Naive thymus-derived CD8-positive, alpha-beta T cell (primary cell): ENCODE measurements around the gene RAP1GAP2. TPM values are rescaled to one million over a fixed set of nuclear protein-coding genes. Genes with fewer than 3 reads are reported as not detected.
"Not testable (repeated sequence)": the region's sequence is repeated elsewhere in the genome, so short reads cannot be mapped to it uniquely, and the experiment has no call there.

Experiments used
- ATAC-seq, 2 donors: fragments of 150-1000 bp; cut with Tn5 transposase in 1 of 2; sonication (Bioruptor Pico), chemical (Tn5 transposase) in 1 of 2; 1 replicate in 1 of 2; 2 replicates in 1 of 2; pipeline ENCODE4 v1.10.0; 2021; ENCODE audit warnings: mild to moderate bottlenecking in 2 of 2, moderate library complexity in 2 of 2
- POLR2A ChIA-PET: fragments of 350-600 bp; sonication (Branson Sonifier 250); formaldehyde crosslinking; loops from one replicate; lab custom pipeline; 2021; ENCODE audit warnings: antibody characterized with exemption; lab: Charles Lee
- DNase-seq, 10 donors: peaks; one replicate each; pipeline versions ENCODE4 v3.0.0 to v3.0.0-alpha.2; 2020 to 2022
- H3K27ac Mint-ChIP-seq, 10 donors: one replicate each; pipeline ENCODE4 v1.8.0; 2020 to 2022; ENCODE audit warnings: mild to moderate bottlenecking in 10 of 10, mixed read lengths in 10 of 10, moderate library complexity in 4 of 10, inconsistent platforms in 1 of 10
- H3K27me3 Mint-ChIP-seq, 5 donors: one replicate each; pipeline ENCODE4 v1.8.0; 2021 to 2022; ENCODE audit warnings: mixed read lengths in 5 of 5
- H3K36me3 Mint-ChIP-seq, 3 donors: one replicate each; pipeline ENCODE4 v1.8.0; 2020 to 2022; ENCODE audit warnings: mixed read lengths in 3 of 3, mild to moderate bottlenecking in 2 of 3, inconsistent platforms in 1 of 3
- H3K4me1 Mint-ChIP-seq, 4 donors: one replicate each; pipeline ENCODE4 v1.8.0; 2021 to 2022; ENCODE audit warnings: mixed read lengths in 4 of 4
- H3K4me3 Mint-ChIP-seq, 10 donors: one replicate each; pipeline ENCODE4 v1.8.0; 2020 to 2022; ENCODE audit warnings: mild to moderate bottlenecking in 10 of 10, mixed read lengths in 10 of 10, moderate library complexity in 6 of 10, inconsistent platforms in 1 of 10
- H3K9me3 Mint-ChIP-seq, 9 donors: one replicate each; pipeline ENCODE4 v1.8.0; 2020 to 2022; ENCODE audit warnings: mixed read lengths in 9 of 9, mild to moderate bottlenecking in 3 of 9, inconsistent platforms in 1 of 9, moderate library complexity in 1 of 9
- polyA plus RNA-seq, 3 donors: library from polyadenylated mRNA; unstranded; fragments of 300-500 nt; fragmentation: Illumina TruSeq; gene quantifications; one replicate each; pipeline ENCODE4 v1.2.3, GENCODE V29; 2021
- total RNA-seq, 8 experiments: library from RNA in 2 of 8; stranded (reverse) in 2 of 8; gene quantifications; one replicate each; pipeline ENCODE4 v1.2.3 and lab custom pipeline; 2021 to 2026

The RAP1GAP2 gene
- total and polyA plus RNA-seq, 5 experiments from 2014 or later, result 0.44 to 1.6 (median 1.3) TPM

- no peak overlapping the region for H3K27ac Mint-ChIP-seq
- ATAC-seq (no peak), DNase-seq (no peak)
- no peaks in the 10 kb centered on the region for H3K4me1 Mint-ChIP-seq
- H3K36me3 Mint-ChIP-seq, result peaks cover 34 to 52% (median 36%) of the 10 kb centered on the region in 3 donors
- H3K27me3 Mint-ChIP-seq, result no peaks in the 10 kb centered on the region
- POLR2A ChIA-PET, result no interaction called here
- H3K4me3 Mint-ChIP-seq, result no peak overlapping the region
- H3K9me3 Mint-ChIP-seq, result peaks cover 8 to 34% (median 19%) of the 10 kb centered on the region in 9 donors
Measured at GRCh38 chr17:3019761-3020160, 223.5 kb downstream of the RAP1GAP2 start.

- Mint-ChIP-seq H3K27me3 (no peaks in the 10 kb centered on the region), H3K4me1 (no peaks in the 10 kb centered on the region), H3K9me3 (peaks cover 8 to 34% (median 19%) of the 10 kb centered on the region in 9 donors), H3K4me3 (no peak overlapping the region), H3K27ac (no peak overlapping the region), H3K36me3 (peaks cover 34 to 52% (median 36%) of the 10 kb centered on the region in 3 donors)
- no peak for DNase-seq
- ATAC-seq, result no peak
- POLR2A ChIA-PET, result no interaction called here
Measured at GRCh38 chr17:3020381-3020780, 224.1 kb downstream of the RAP1GAP2 start.

GRCh38 chr17:3022197-3022596 lies 226.0 kb downstream of the RAP1GAP2 start:
- Mint-ChIP-seq H3K27ac (no peak overlapping the region), H3K4me3 (no peak overlapping the region), H3K27me3 (no peaks in the 10 kb centered on the region), H3K4me1 (no peaks in the 10 kb centered on the region), H3K36me3 (peaks cover 34 to 47% (median 40%) of the 10 kb centered on the region in 3 donors), H3K9me3 (peaks cover 8 to 34% (median 19%) of the 10 kb centered on the region in 9 donors)
- POLR2A ChIA-PET, result no interaction called here
- ATAC-seq, result no peak
- no peak for DNase-seq

GRCh38 chr17:3024346-3024745 lies 228.1 kb downstream of the RAP1GAP2 start:
- Mint-ChIP-seq H3K27me3 (no peaks in the 10 kb centered on the region), H3K4me1 (no peaks in the 10 kb centered on the region), H3K36me3 (peaks cover 34 to 59% (median 54%) of the 10 kb centered on the region in 3 donors), H3K9me3 (peaks cover 8 to 34% (median 19%) of the 10 kb centered on the region in 9 donors), H3K27ac (no peak overlapping the region), H3K4me3 (no peak overlapping the region)
- DNase-seq (no peak), ATAC-seq (no peak)
- POLR2A ChIA-PET, result no interaction called here

GRCh38 chr17:3025421-3026124 lies 229.3 kb downstream of the RAP1GAP2 start:
- no peaks in the 10 kb centered on the region for H3K4me1 Mint-ChIP-seq
- no peaks in the 10 kb centered on the region for H3K27me3 Mint-ChIP-seq
- no peak overlapping the region for H3K27ac Mint-ChIP-seq
- POLR2A ChIA-PET, result no interaction called here
- no peak overlapping the region for H3K4me3 Mint-ChIP-seq
- no peak for ATAC-seq
- H3K9me3 Mint-ChIP-seq, result peaks cover 8 to 34% (median 19%) of the 10 kb centered on the region in 9 donors
- peaks cover 33 to 62% (median 45%) of the 10 kb centered on the region in 3 donors for H3K36me3 Mint-ChIP-seq
- DNase-seq, result no peak

- Mint-ChIP-seq H3K4me3 (peak overlapping the region in 1 of 10 donors; percentile 33), H3K9me3 (peaks cover 8 to 29% (median 19%) of the 10 kb centered on the region in 9 donors), H3K36me3 (peaks cover 27 to 58% (median 40%) of the 10 kb centered on the region in 3 donors), H3K27me3 (no peaks in the 10 kb centered on the region), H3K27ac (no peak overlapping the region), H3K4me1 (no peaks in the 10 kb centered on the region)
- DNase-seq (no peak), ATAC-seq (no peak)
- POLR2A ChIA-PET, result no interaction called here
Measured at GRCh38 chr17:3026125-3026855, 230.1 kb downstream of the RAP1GAP2 start.

- no peak overlapping the region for H3K27ac Mint-ChIP-seq
Measured at GRCh38 chr17:3026856-3027751, 230.9 kb downstream of the RAP1GAP2 start.

GRCh38 chr17:3027786-3028532 lies 231.7 kb downstream of the RAP1GAP2 start:
- no peaks in the 10 kb centered on the region for H3K4me1 Mint-ChIP-seq
- H3K9me3 Mint-ChIP-seq, result peaks cover 0 to 15% (median 8%) of the 10 kb centered on the region in 9 donors
- POLR2A ChIA-PET, result no interaction called here
- H3K27me3 Mint-ChIP-seq, result no peaks in the 10 kb centered on the region
- ATAC-seq (no peak), DNase-seq (no peak)
- H3K36me3 Mint-ChIP-seq, result peaks cover 13 to 41% (median 24%) of the 10 kb centered on the region in 3 donors
- peak overlapping the region in 1 of 10 donors; percentile 75 for H3K27ac Mint-ChIP-seq
- no peak overlapping the region for H3K4me3 Mint-ChIP-seq

More at GRCh38 chr17:3026856-3027751, 230.9 kb downstream of the RAP1GAP2 start:
- H3K4me3 Mint-ChIP-seq, result no peak overlapping the region
- H3K4me1 Mint-ChIP-seq, result no peaks in the 10 kb centered on the region
- H3K36me3 Mint-ChIP-seq, result peaks cover 21 to 50% (median 32%) of the 10 kb centered on the region in 3 donors
- H3K9me3 Mint-ChIP-seq, result peaks cover 4 to 23% (median 15%) of the 10 kb centered on the region in 9 donors
- no peaks in the 10 kb centered on the region for H3K27me3 Mint-ChIP-seq
- ATAC-seq, result no peak
- DNase-seq, result no peak
- POLR2A ChIA-PET, result no interaction called here

GRCh38 chr17:3029213-3029913 lies 233.1 kb downstream of the RAP1GAP2 start:
- H3K27me3 Mint-ChIP-seq, result no peaks in the 10 kb centered on the region
- H3K36me3 Mint-ChIP-seq, result peaks cover 1 to 33% (median 14%) of the 10 kb centered on the region in 3 donors
- peaks cover 0 to 2% (median 0%) of the 10 kb centered on the region in 9 donors for H3K9me3 Mint-ChIP-seq
- no peak overlapping the region for H3K4me3 Mint-ChIP-seq
- POLR2A ChIA-PET, result no interaction called here
- no peaks in the 10 kb centered on the region for H3K4me1 Mint-ChIP-seq
- no peak for ATAC-seq
- no peak overlapping the region for H3K27ac Mint-ChIP-seq
- no peak for DNase-seq

GRCh38 chr17:3030096-3030495 lies 233.9 kb downstream of the RAP1GAP2 start:
- no peaks in the 10 kb centered on the region for H3K27me3 Mint-ChIP-seq
- POLR2A ChIA-PET, result no interaction called here
- no peak for DNase-seq
- no peak overlapping the region for H3K4me3 Mint-ChIP-seq
- no peak for ATAC-seq
- H3K4me1 Mint-ChIP-seq, result no peaks in the 10 kb centered on the region
- H3K9me3 Mint-ChIP-seq, result no peaks in the 10 kb centered on the region
- peaks cover 0 to 36% (median 14%) of the 10 kb centered on the region in 3 donors for H3K36me3 Mint-ChIP-seq
- H3K27ac Mint-ChIP-seq, result no peak overlapping the region

GRCh38 chr17:3030852-3031470 lies 234.7 kb downstream of the RAP1GAP2 start:
- not testable (repeated sequence) for ATAC-seq, H3K9me3 Mint-ChIP-seq, H3K27ac Mint-ChIP-seq, H3K4me1 Mint-ChIP-seq, H3K27me3 Mint-ChIP-seq, H3K4me3 Mint-ChIP-seq, DNase-seq
- POLR2A ChIA-PET, result interaction anchor here (0.6 kb wide), 1 partner anchor 9 kb away, joined by 3 read pairs; no protein-coding TSS in a partner anchor
- H3K36me3 Mint-ChIP-seq, result peaks cover 0 to 36% (median 14%) of the 10 kb centered on the region in 3 donors
